Measurements from ENCODE around the gene MMD2. TPM values are rescaled to one million over a fixed set of nuclear protein-coding genes. Genes with fewer than 3 reads are reported as not detected.

Gene MMD2
- total and polyA plus RNA-seq, 2 donors (not counting 3 experiments of a cell fraction or from before 2014, with no cell fraction given): not detected

DNA sequence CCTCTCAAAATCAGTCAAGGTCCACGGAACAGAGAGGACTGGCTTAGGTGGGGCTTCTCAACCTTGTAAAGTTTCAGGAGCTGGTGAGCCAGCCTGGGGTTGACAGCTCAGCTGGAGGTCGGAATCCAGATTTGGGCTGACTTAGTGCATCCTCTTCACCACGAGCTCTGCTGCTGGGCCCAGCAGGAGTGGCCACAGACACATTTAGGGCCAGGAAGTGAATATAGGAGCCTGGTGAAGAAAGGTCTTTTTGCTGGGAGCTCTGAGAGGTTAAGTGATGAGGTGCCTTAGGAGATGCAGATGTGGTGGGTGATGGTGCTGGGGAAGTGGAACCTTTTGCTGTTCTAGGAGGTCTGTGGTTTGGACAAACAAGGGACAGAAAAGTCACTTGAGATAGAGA is 39.3 kb upstream of the MMD2 start:
- Histone ChIP-seq H3K9ac (replicated peaks; ENCODE audit: extremely low read depth, insufficient read depth, low read length) (no peak overlapping the region), H3K36me3 (ENCODE audit: control insufficient read depth in 2 of 2, extremely low read depth in 1 of 2, insufficient read depth in 2 of 2, low read length in 2 of 2) (peaks cover 2 to 23% of the 10 kb centered on the region in 2 experiments), H3K79me2 (ENCODE audit: control insufficient read depth, insufficient read depth, low read length) (no peaks in the 10 kb centered on the region), H3K27ac (ENCODE audit: insufficient read depth, low read depth, low read length) (no peak overlapping the region), H3K9me1 (replicated peaks; ENCODE audit: control insufficient read depth, extremely low read depth, insufficient read depth, low read length) (no peaks in the 10 kb centered on the region), H3K4me1 (ENCODE audit: control insufficient read depth, extremely low read depth, insufficient read depth, low read length) (no peaks in the 10 kb centered on the region), H3K27me3 (ENCODE audit: control insufficient read depth in 2 of 2, insufficient read depth in 2 of 2, low read length in 2 of 2) (no peaks in the 10 kb centered on the region), H3K4me3 (replicated peaks in 1 of 3; ENCODE audit: insufficient read depth in 1 of 3, low read depth in 1 of 3, low read length in 3 of 3) (no peak overlapping the region), H3K9me3 (replicated peaks; ENCODE audit: control insufficient read depth, insufficient read depth, low read length) (no peaks in the 10 kb centered on the region), H3K4me2 (ENCODE audit: insufficient read depth, low read length) (no peak overlapping the region), H2AFZ (ENCODE audit: low read depth, low read length) (no peak overlapping the region), H4K20me1 (replicated peaks; ENCODE audit: control insufficient read depth, extremely low read depth, insufficient read depth, low read length) (no peaks in the 10 kb centered on the region)
- FAIRE-seq (no peak), DNase-seq (ENCODE audit: low read depth, low spot score) (no peak)
- CTCF ChIA-PET: interaction anchor here (1.7 kb wide), 1 partner anchor 24 kb away, joined by 6 read pairs; no protein-coding TSS in a partner anchor
- no TSS peak for BruUV-seq (replicated peaks)
- TF ChIP-seq POLR2A (IDR thresholded peaks at IDR 0.05; ENCODE audit: low read depth, low read length): no peak
- TF ChIP-seq, protein P1, sequence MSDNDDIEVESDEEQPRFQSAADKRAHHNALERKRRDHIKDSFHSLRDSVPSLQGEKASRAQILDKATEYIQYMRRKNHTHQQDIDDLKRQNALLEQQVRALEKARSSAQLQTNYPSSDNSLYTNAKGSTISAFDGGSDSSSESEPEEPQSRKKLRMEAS (IDR thresholded peaks at IDR 0.05; ENCODE audit: insufficient read depth, insufficient read length): no peak
- no peak for TF ChIP-seq FOS (IDR thresholded peaks at IDR 0.05; ENCODE audit: borderline replicate concordance, insufficient read depth, low read length)
- intact Hi-C loops (cut with micrococcal nuclease): no loop called here
- dilution Hi-C loops (cut with MboI; ENCODE audit: extremely low pct_ligation_motif_present, low sequenced_read_pairs): no loop called here
- POLR2A ChIA-PET: no interaction called here

GRCh38 chr7:4996696-4997222 is 37.8 kb upstream of the MMD2 start:
- no peak overlapping the region for H3K27ac ChIP-seq (ENCODE audit: insufficient read depth, low read depth, low read length)
- ChIA-PET CTCF (no interaction called here), POLR2A (no interaction called here)
- no peaks in the 10 kb centered on the region for H3K79me2 ChIP-seq (ENCODE audit: control insufficient read depth, insufficient read depth, low read length)
- no peaks in the 10 kb centered on the region for H3K4me1 ChIP-seq (ENCODE audit: control insufficient read depth, extremely low read depth, insufficient read depth, low read length)
- H3K4me2 ChIP-seq (ENCODE audit: insufficient read depth, low read length): no peak overlapping the region
- no peak overlapping the region for H2AFZ ChIP-seq (ENCODE audit: low read depth, low read length)
- no peak overlapping the region for H3K9ac ChIP-seq (replicated peaks; ENCODE audit: extremely low read depth, insufficient read depth, low read length)
- intact Hi-C loops (cut with micrococcal nuclease): no loop called here
- H3K9me1 ChIP-seq (replicated peaks; ENCODE audit: control insufficient read depth, extremely low read depth, insufficient read depth, low read length): no peaks in the 10 kb centered on the region
- H3K27me3 ChIP-seq (ENCODE audit: control insufficient read depth in 2 of 2, insufficient read depth in 2 of 2, low read length in 2 of 2): no peaks in the 10 kb centered on the region
- no peak overlapping the region for H3K4me3 ChIP-seq (replicated peaks in 1 of 3; ENCODE audit: insufficient read depth in 1 of 3, low read depth in 1 of 3, low read length in 3 of 3)
- no TSS peak for BruUV-seq (replicated peaks)
- peaks cover 2 to 27% of the 10 kb centered on the region in 2 experiments for H3K36me3 ChIP-seq (ENCODE audit: control insufficient read depth in 2 of 2, extremely low read depth in 1 of 2, insufficient read depth in 2 of 2, low read length in 2 of 2)
- dilution Hi-C loops (cut with MboI; ENCODE audit: extremely low pct_ligation_motif_present, low sequenced_read_pairs): no loop called here
- no peaks in the 10 kb centered on the region for H3K9me3 ChIP-seq (replicated peaks; ENCODE audit: control insufficient read depth, insufficient read depth, low read length)
- FAIRE-seq (no peak), DNase-seq (ENCODE audit: low read depth, low spot score) (no peak)
- TF ChIP-seq CTCF (IDR thresholded peaks at IDR 0.05; ENCODE audit: extremely low read depth in 1 of 2, insufficient read depth in 1 of 2, low read depth in 1 of 2, low read length in 2 of 2) (no peak), JUN (IDR thresholded peaks at IDR 0.05; ENCODE audit: borderline replicate concordance, insufficient read depth, insufficient read length, low read depth) (no peak), FOS (IDR thresholded peaks at IDR 0.05; ENCODE audit: borderline replicate concordance, insufficient read depth, low read length) (no peak), EZH2 (IDR thresholded peaks at IDR 0.05; ENCODE audit: borderline replicate concordance, low read depth, low read length, severe bottlenecking) (no peak), POLR2A (IDR thresholded peaks at IDR 0.05; ENCODE audit: low read depth, low read length) (no peak), MYC (IDR thresholded peaks at IDR 0.05; ENCODE audit: low read depth, low read length) (no peak), GATA2 (IDR thresholded peaks at IDR 0.05; ENCODE audit: insufficient read depth, insufficient read length, low read depth, low read length) (no peak)
- TF ChIP-seq, protein P1 (IDR thresholded peaks at IDR 0.05; ENCODE audit: insufficient read depth, insufficient read length): no peak
- H4K20me1 ChIP-seq (replicated peaks; ENCODE audit: control insufficient read depth, extremely low read depth, insufficient read depth, low read length): no peaks in the 10 kb centered on the region
